SK-N-SH (cell line): ENCODE results near the gene RNU1-3. TPM values are rescaled to one million over a fixed set of nuclear protein-coding genes. Genes with fewer than 3 reads are reported as not detected.
"Not testable (repeated sequence)": the region's sequence is repeated elsewhere in the genome, so short reads cannot be mapped to it uniquely, and the experiment has no call there.

Experiments used
- CTCF ChIA-PET: fragments of 300-600, 350-600 bp; formaldehyde crosslinking; extraction: SDS; loops from one replicate; lab custom pipeline; 2021; lab: Yijun Ruan, JAX
- POLR2A ChIA-PET: fragments of 350-600 bp; sonication (Branson Sonifier 250); formaldehyde crosslinking; extraction: SDS; loops from one replicate; lab custom pipeline; 2020; ENCODE audit warnings: antibody characterized with exemption, inconsistent platforms; lab: Yijun Ruan, JAX
- DNase-seq: peaks from one replicate; pipeline ENCODE4 v3.0.0; 2012
- H2AFZ ChIP-seq: fragments of 200-600 bp; sonication (generic); 2 replicates; pipeline ENCODE4 v1.8.1; 2016; ENCODE audit warnings: antibody characterized with exemption, mild to moderate bottlenecking, low read depth
- H3F3A ChIP-seq: fragments of 200-600 bp; sonication (generic); replicated peaks from 2 replicates; pipeline ENCODE3; 2016; ENCODE audit warnings: antibody characterized with exemption, mild to moderate bottlenecking; ENCODE audit not compliant: insufficient read depth
- H3K27ac ChIP-seq, 2 experiments: fragments of 200-500 bp in 1 of 2; fragments of 200-600 bp in 1 of 2; sonication (Bioruptor generic) in 1 of 2; sonication (generic), shearing (Covaris generic) in 1 of 2; 2 replicates each; pipeline versions ENCODE4 v1.5.1 to v1.6.1; 2014 to 2016; ENCODE audit warnings: low read depth in 2 of 2, inconsistent platforms in 1 of 2, low read length in 1 of 2, mild to moderate bottlenecking in 1 of 2, mixed read lengths in 1 of 2
- H3K27me3 ChIP-seq: fragments of 200-600 bp; sonication (generic), shearing (Covaris generic); 2 replicates; pipeline ENCODE4 v1.6.1; 2016; ENCODE audit warnings: mixed run types; ENCODE audit not compliant: insufficient read depth
- H3K36me3 ChIP-seq, 2 experiments: fragments of 200-500 bp in 1 of 2; fragments of 200-600 bp in 1 of 2; sonication (Bioruptor generic) in 1 of 2; sonication (generic) in 1 of 2; replicated peaks in 1 of 2; 2 replicates each; pipeline versions ENCODE3 to v1.5.1; 2014 to 2016; ENCODE audit warnings: low read length in 1 of 2, mild to moderate bottlenecking in 1 of 2; ENCODE audit not compliant: insufficient read depth in 2 of 2, control insufficient read depth in 1 of 2
- H3K4me1 ChIP-seq, 2 experiments: fragments of 200-500 bp in 1 of 2; fragments of 200-600 bp in 1 of 2; sonication (Bioruptor generic) in 1 of 2; sonication (generic), shearing (Covaris generic) in 1 of 2; 2 replicates each; pipeline versions ENCODE4 v1.5.1 to v1.6.1; 2014 to 2016; ENCODE audit warnings: low read depth in 1 of 2, low read length in 1 of 2, mixed run types in 1 of 2; ENCODE audit not compliant: insufficient read depth in 2 of 2, control insufficient read depth in 1 of 2
- H3K4me2 ChIP-seq: fragments of 200-600 bp; sonication (generic), shearing (Covaris generic); 2 replicates; pipeline ENCODE4 v1.6.1; 2017; ENCODE audit warnings: mixed run types
- H3K4me3 ChIP-seq, 2 experiments: fragments of 200-500 bp in 1 of 2; fragments of 200-600 bp in 1 of 2; sonication (Bioruptor generic) in 1 of 2; sonication (generic), shearing (Covaris generic) in 1 of 2; 2 replicates each; pipeline versions ENCODE4 v1.5.1 to v1.8.1; 2014 to 2016; ENCODE audit warnings: low read depth in 2 of 2, inconsistent platforms in 1 of 2, low read length in 1 of 2, mild to moderate bottlenecking in 1 of 2, mixed read lengths in 1 of 2, moderate library complexity in 1 of 2
- H3K79me2 ChIP-seq: fragments of 200-600 bp; sonication (generic); 2 replicates; pipeline ENCODE4 v1.8.1; 2017; ENCODE audit warnings: mild to moderate bottlenecking; ENCODE audit not compliant: insufficient read depth
- H3K9ac ChIP-seq: fragments of 200-600 bp; sonication (generic); 2 replicates; pipeline ENCODE4 v1.6.1; 2017; ENCODE audit warnings: mixed run types
- H3K9me2 ChIP-seq: fragments of 200-600 bp; sonication (generic); 2 replicates; pipeline ENCODE4 v1.6.1; 2017; ENCODE audit warnings: mixed run types
- H3K9me3 ChIP-seq: fragments of 200-600 bp; sonication (generic); 2 replicates; pipeline ENCODE4 v1.6.1; 2017; ENCODE audit warnings: mixed run types, mild to moderate bottlenecking, moderate library complexity
- H4K20me1 ChIP-seq: fragments of 200-600 bp; sonication (generic); 2 replicates; pipeline ENCODE4 v1.6.1; 2017; ENCODE audit warnings: mild to moderate bottlenecking, mixed run types; ENCODE audit not compliant: insufficient read depth
- WGBS: methylation state at CpG from one replicate; pipeline ENCODE4 v1.1.6; 2017; ENCODE audit warnings: low lambda C conversion rate; 5-methylcytosine and 5-hydroxymethylcytosine counted together
- polyA plus RNA-seq, 3 experiments: library from polyadenylated mRNA; depleted of rRNA; stranded (reverse); fragments of >200 nt; gene quantifications; 2 replicates each; pipeline ENCODE4 v1.2.3, GENCODE V29; 2012

The RNU1-3 gene
- not detected in 2 replicates for polyA plus RNA-seq (2012; rRNA removed)
- not detected in 2 replicates for polyA plus RNA-seq (2012; cell fraction: cytosol; rRNA removed)
- polyA plus RNA-seq (2012; cell fraction: nucleus; rRNA removed), result not detected in 2 replicates

- WGBS, result no CpG with 5 or more reads among the region's 45 CpGs
- H3F3A ChIP-seq, H4K20me1 ChIP-seq, H3K27ac ChIP-seq, POLR2A ChIA-PET, CTCF ChIA-PET, H3K4me3 ChIP-seq, H3K9ac ChIP-seq, H3K4me2 ChIP-seq, H3K9me2 ChIP-seq, H3K36me3 ChIP-seq, H2AFZ ChIP-seq, H3K4me1 ChIP-seq, H3K79me2 ChIP-seq, H3K9me3 ChIP-seq, H3K27me3 ChIP-seq, DNase-seq: not testable (repeated sequence)
These were observed at the start of gene RNU1-3 for GRCh38 chr1:16666502-16667413. TSS of gene RNU1-3 (minus strand) at chr1:16666948.

- H3K4me2 ChIP-seq, H2AFZ ChIP-seq, H4K20me1 ChIP-seq, H3F3A ChIP-seq, H3K9me3 ChIP-seq, H3K4me1 ChIP-seq, H3K9ac ChIP-seq, H3K79me2 ChIP-seq, H3K4me3 ChIP-seq, H3K36me3 ChIP-seq, H3K9me2 ChIP-seq, DNase-seq, H3K27ac ChIP-seq, H3K27me3 ChIP-seq, POLR2A ChIA-PET: not testable (repeated sequence)
- WGBS, result 55% methylated on average over 4 of the region's 10 CpGs
- CTCF ChIA-PET, result interaction anchor here (0.5 kb wide), 1 partner anchor 10 kb away, joined by 3 read pairs; no protein-coding TSS in a partner anchor
These were observed 46.7 kb upstream of the RNU1-3 start for GRCh38 chr1:16713480-16713879.

- H3K9me3 ChIP-seq, H3K27me3 ChIP-seq, H3K4me3 ChIP-seq, H3F3A ChIP-seq, H3K27ac ChIP-seq, H3K4me2 ChIP-seq, H4K20me1 ChIP-seq, DNase-seq, H3K4me1 ChIP-seq, H3K9ac ChIP-seq, H3K79me2 ChIP-seq, H3K36me3 ChIP-seq, H3K9me2 ChIP-seq, H2AFZ ChIP-seq, POLR2A ChIA-PET: not testable (repeated sequence)
- CTCF ChIA-PET, result interaction anchor here (0.5 to 7.3 kb wide), 2 partner anchors 10 to 15 kb away, joined by 3 to 70 read pairs; no protein-coding TSS in a partner anchor
- 82% methylated on average over 4 of the region's 6 CpGs for WGBS
These were observed 46.2 kb upstream of the RNU1-3 start for GRCh38 chr1:16712984-16713383.

- CTCF ChIA-PET, result interaction anchor here (0.9 to 7.3 kb wide), 2 partner anchors 14 to 87 kb away, joined by 3 to 70 read pairs; no protein-coding TSS in a partner anchor
These were observed 45.8 kb upstream of the RNU1-3 start for GRCh38 chr1:16712582-16712981.

GRCh38 chr1:16712131-16712530 is 45.4 kb upstream of the RNU1-3 start:
- WGBS, result 62% methylated on average over 2 of the region's 5 CpGs
- H2AFZ ChIP-seq, POLR2A ChIA-PET, DNase-seq, H3K4me3 ChIP-seq, H3K79me2 ChIP-seq, H3K27ac ChIP-seq, H3K9ac ChIP-seq, H3K4me2 ChIP-seq, H3K36me3 ChIP-seq, H4K20me1 ChIP-seq, H3K9me3 ChIP-seq, H3F3A ChIP-seq, H3K9me2 ChIP-seq, H3K27me3 ChIP-seq, H3K4me1 ChIP-seq: not testable (repeated sequence)
- CTCF ChIA-PET, result interaction anchor here (0.9 to 7.3 kb wide), 2 partner anchors 14 to 87 kb away, joined by 3 to 70 read pairs; no protein-coding TSS in a partner anchor

More at GRCh38 chr1:16712582-16712981, 45.8 kb upstream of the RNU1-3 start:
- H3K9me2 ChIP-seq, H3K4me3 ChIP-seq, H3K27ac ChIP-seq, DNase-seq, H2AFZ ChIP-seq, H3K27me3 ChIP-seq, H3K4me2 ChIP-seq, H3K4me1 ChIP-seq, H3F3A ChIP-seq, H4K20me1 ChIP-seq, H3K9ac ChIP-seq, H3K9me3 ChIP-seq, H3K79me2 ChIP-seq, POLR2A ChIA-PET, H3K36me3 ChIP-seq: not testable (repeated sequence)
- 85% methylated on average over 7 of the region's 14 CpGs for WGBS

- not testable (repeated sequence) for DNase-seq, H3K79me2 ChIP-seq, H3K4me3 ChIP-seq, H4K20me1 ChIP-seq, H3K9me2 ChIP-seq, H2AFZ ChIP-seq, H3K27me3 ChIP-seq, H3F3A ChIP-seq, H3K4me1 ChIP-seq, H3K9me3 ChIP-seq, H3K9ac ChIP-seq, H3K27ac ChIP-seq, H3K36me3 ChIP-seq, H3K4me2 ChIP-seq
- WGBS, result 74% methylated on average over 9 of the region's 13 CpGs
- POLR2A ChIA-PET, result interaction anchor here (1.5 kb wide), 1 partner anchor 195 kb away, joined by 4 read pairs; no protein-coding TSS in a partner anchor
- CTCF ChIA-PET, result interaction anchor here (0.6 to 7.3 kb wide), 9 partner anchors 11 to 98 kb away, joined by 3 to 70 read pairs (median 4); partner anchors contain the start of gene NBPF1
These were observed 43.9 kb upstream of the RNU1-3 start for GRCh38 chr1:16710618-16711017.
